HTR-8/SVneo (cell line): ENCODE measurements around the gene HAUS3.

Experiments used
- DNase-seq: peaks from one replicate; pipeline ENCODE4 v3.0.0; 2011; ENCODE audit warnings: low spot score, mixed read lengths; ENCODE audit not compliant: insufficient read length
- FAIRE-seq: peaks from 2 replicates; lab custom pipeline; 2011; peaks lifted over from hg19 to GRCh38; lab: Jason Lieb, UNC

Gene HAUS3

GRCh38 chr4:2241410-2242353, at the start of gene HAUS3, which contains the start of gene POLN:
HAUS3 (minus strand) TSS chr4:2242121; CDS start chr4:2240946, 1,175 bp downstream.
POLN (minus strand) TSS chr4:2242121; CDS start chr4:2229231, 12,890 bp downstream.
- FAIRE-seq (peak; percentile 99), DNase-seq (peak; percentile 97)

- DNase-seq: no peak
- no peak for FAIRE-seq
Measured at GRCh38 chr4:2290974-2291704, 49.2 kb upstream of the HAUS3 start.

- DNase-seq (no peak), FAIRE-seq (no peak)
Measured at GRCh38 chr4:2290488-2290887, 48.6 kb upstream of the HAUS3 start.

GRCh38 chr4:2289955-2290333, 48.0 kb upstream of the HAUS3 start:
- no peak for DNase-seq
- FAIRE-seq: no peak

- no peak for FAIRE-seq
- no peak for DNase-seq
Measured at GRCh38 chr4:2289311-2289954, 47.5 kb upstream of the HAUS3 start.

- no peak for FAIRE-seq
- DNase-seq: no peak
Measured at GRCh38 chr4:2288051-2288541, 46.2 kb upstream of the HAUS3 start.

- no peak for DNase-seq
- FAIRE-seq: no peak
Measured at GRCh38 chr4:2287594-2287915, 45.6 kb upstream of the HAUS3 start.

- DNase-seq: no peak
- FAIRE-seq: no peak
Measured at GRCh38 chr4:2286904-2287593, 45.1 kb upstream of the HAUS3 start.

GRCh38 chr4:2285613-2286381, 43.9 kb upstream of the HAUS3 start:
- FAIRE-seq (no peak), DNase-seq (no peak)

GRCh38 chr4:2284934-2285612, 43.2 kb upstream of the HAUS3 start:
- DNase-seq (peak; percentile 29), FAIRE-seq (no peak)

GRCh38 chr4:2284161-2284933, 42.4 kb upstream of the HAUS3 start:
- DNase-seq: no peak
- FAIRE-seq: no peak

GRCh38 chr4:2283199-2283711, 41.3 kb upstream of the HAUS3 start:
- DNase-seq: no peak
- FAIRE-seq: peak; percentile 44

GRCh38 chr4:2281575-2282343, 39.8 kb upstream of the HAUS3 start:
- DNase-seq (no peak), FAIRE-seq (no peak)

GRCh38 chr4:2280531-2281300, 38.8 kb upstream of the HAUS3 start:
- FAIRE-seq: no peak

GRCh38 chr4:2277956-2278355, 36.0 kb upstream of the HAUS3 start:
- DNase-seq: no peak
- no peak for FAIRE-seq

More at GRCh38 chr4:2280531-2281300, 38.8 kb upstream of the HAUS3 start:
- DNase-seq: no peak

- no peak for DNase-seq
- FAIRE-seq: no peak
Measured at GRCh38 chr4:2276581-2277325, 34.8 kb upstream of the HAUS3 start.
